IMR-90 (cell line): ENCODE data around the gene ARMH4. TPM values are rescaled to one million over a fixed set of nuclear protein-coding genes. Genes with fewer than 3 reads are reported as not detected.

Experiments used
- ATAC-seq: fragments of 200-7000 bp; cut with Tn5 transposase; 2 replicates; pipeline ENCODE4 v1.9.1; 2020; ENCODE audit warnings: low read depth, mild to moderate bottlenecking, moderate library complexity
- BruUV-seq: library from RNA; stranded (reverse); fragments of 400-500 nt; replicated peaks from 2 replicates; lab custom pipeline; 2021; lab: Mats Ljungman, UMichigan
- CTCF ChIA-PET: fragments of 300-600 bp; formaldehyde crosslinking; extraction: SDS; loops from one replicate; lab custom pipeline; 2021; ENCODE audit warnings: antibody characterized with exemption; lab: Yijun Ruan, JAX
- POLR2A ChIA-PET: fragments of 300-600 bp; sonication (Branson Sonifier 250); formaldehyde crosslinking; loops from one replicate; lab custom pipeline; 2022; ENCODE audit warnings: antibody characterized with exemption; ENCODE audit not compliant: unreplicated experiment; lab: Charles Lee
- DNase-seq: peaks from one replicate; pipeline ENCODE4 v3.0.0; 2013
- H2AFZ ChIP-seq: replicated peaks from 2 replicates; pipeline ENCODE3; 2013; ENCODE audit warnings: low read length, mild to moderate bottlenecking; ENCODE audit not compliant: poor library complexity
- H2AK5ac ChIP-seq: 2 replicates; pipeline ENCODE4 v1.6.1; 2013; ENCODE audit warnings: low read depth, low read length, inconsistent platforms
- H2AK9ac ChIP-seq: replicated peaks from 2 replicates; pipeline ENCODE3; 2013; ENCODE audit warnings: mild to moderate bottlenecking, low read depth, low read length, moderate library complexity; ENCODE audit not compliant: poor library complexity
- H2BK120ac ChIP-seq: 2 replicates; pipeline ENCODE4 v1.6.1; 2013; ENCODE audit warnings: low read depth, low read length, inconsistent platforms
- H2BK15ac ChIP-seq: 3 replicates; pipeline ENCODE4 v1.6.1; 2013; ENCODE audit warnings: low read depth, low read length, inconsistent platforms
- H2BK20ac ChIP-seq: 2 replicates; pipeline ENCODE4 v1.6.1; 2013; ENCODE audit warnings: low read depth, mild to moderate bottlenecking, inconsistent platforms, low read length, moderate library complexity
- H2BK5ac ChIP-seq: 2 replicates; pipeline ENCODE4 v1.6.1; 2013; ENCODE audit warnings: mild to moderate bottlenecking, low read depth, low read length, inconsistent platforms; ENCODE audit not compliant: poor library complexity, severe bottlenecking
- H3K14ac ChIP-seq: replicated peaks from 2 replicates; pipeline ENCODE4 v1.6.1; 2013; ENCODE audit warnings: low read depth, low read length, inconsistent platforms
- H3K18ac ChIP-seq: 2 replicates; pipeline ENCODE4 v1.6.1; 2013; ENCODE audit warnings: low read depth, low read length, control low read depth
- H3K23ac ChIP-seq: 2 replicates; pipeline ENCODE4 v1.6.1; 2013; ENCODE audit warnings: low read depth, low read length, inconsistent platforms
- H3K27ac ChIP-seq: 2 replicates; pipeline ENCODE4 v1.5.1; 2013; ENCODE audit warnings: mild to moderate bottlenecking, control low read depth, low read length; ENCODE audit not compliant: insufficient read depth
- H3K27me3 ChIP-seq: 2 replicates; pipeline ENCODE4 v1.6.1; 2013; ENCODE audit warnings: low read length; ENCODE audit not compliant: control insufficient read depth, insufficient read depth
- H3K36me3 ChIP-seq: 2 replicates; pipeline ENCODE4 v1.6.1; 2013; ENCODE audit warnings: low read length, mixed read lengths; ENCODE audit not compliant: control insufficient read depth, insufficient read depth
- H3K4ac ChIP-seq: 2 replicates; pipeline ENCODE4 v1.6.1; 2013; ENCODE audit warnings: low read depth, low read length, inconsistent platforms
- H3K4me1 ChIP-seq: 2 replicates; pipeline ENCODE4 v1.6.1; 2013; ENCODE audit warnings: low read length, mixed read lengths; ENCODE audit not compliant: control insufficient read depth, insufficient read depth
- H3K4me2 ChIP-seq: 2 replicates; pipeline ENCODE4 v1.6.1; 2013; ENCODE audit warnings: low read depth, mild to moderate bottlenecking, control low read depth, low read length, moderate library complexity
- H3K4me3 ChIP-seq: 2 replicates; pipeline ENCODE4 v1.5.1; 2013; ENCODE audit warnings: low read depth, mild to moderate bottlenecking, control low read depth, low read length, moderate library complexity; ENCODE audit not compliant: insufficient read depth
- H3K56ac ChIP-seq: 2 replicates; pipeline ENCODE4 v1.6.1; 2013; ENCODE audit warnings: low read length, inconsistent platforms; ENCODE audit not compliant: insufficient read depth; ENCODE audit errors: extremely low read depth
- H3K79me1 ChIP-seq, 2 experiments: 2 replicates each; pipeline ENCODE4 v1.6.1; 2013; ENCODE audit warnings: low read length in 2 of 2, inconsistent platforms in 1 of 2, low read depth in 1 of 2
- H3K9ac ChIP-seq: 2 replicates; pipeline ENCODE4 v1.6.1; 2013; ENCODE audit warnings: low read depth, low read length, control low read depth
- H3K9me1 ChIP-seq: 2 replicates; pipeline ENCODE4 v1.6.1; 2013; ENCODE audit warnings: low read length, inconsistent platforms; ENCODE audit not compliant: insufficient read depth
- H3K9me3 ChIP-seq: 2 replicates; pipeline ENCODE4 v1.6.1; 2013; ENCODE audit warnings: low read length; ENCODE audit not compliant: control insufficient read depth, insufficient read depth
- H4K20me1 ChIP-seq: 2 replicates; pipeline ENCODE4 v1.6.1; 2013; ENCODE audit warnings: low read length, inconsistent platforms; ENCODE audit not compliant: insufficient read depth
- H4K5ac ChIP-seq: 2 replicates; pipeline ENCODE4 v1.6.1; 2013; ENCODE audit warnings: mild to moderate bottlenecking, low read depth, low read length, control low read depth
- H4K8ac ChIP-seq, 2 experiments: 2 replicates each; pipeline ENCODE4 v1.6.1; 2013; ENCODE audit warnings: low read depth in 2 of 2, low read length in 2 of 2, control low read depth in 1 of 2, inconsistent platforms in 1 of 2
- H4K91ac ChIP-seq: 2 replicates; pipeline ENCODE4 v1.6.1; 2013; ENCODE audit warnings: low read depth, low read length, inconsistent platforms; ENCODE audit not compliant: insufficient read depth
- CTCF ChIP-seq: conservative IDR thresholded peaks from 2 replicates; pipeline ENCODE4 v1.5.1; 2012; ENCODE audit warnings: mild to moderate bottlenecking, low read depth, low read length, improper control_type of control experiment
- MAFK ChIP-seq: IDR thresholded peaks from 2 replicates; pipeline ENCODE4 v1.6.1; 2012; ENCODE audit warnings: low read depth, low read length, improper control_type of control experiment
- MAZ ChIP-seq: IDR thresholded peaks from 2 replicates; pipeline ENCODE4 v1.6.1; 2012; ENCODE audit warnings: low read depth, mild to moderate bottlenecking, low read length, improper control_type of control experiment, moderate library complexity, borderline replicate concordance
- NFE2L2 ChIP-seq: fragments of 150-350 bp; IDR thresholded peaks from 2 replicates; pipeline ENCODE4 v1.6.1; 2016; ENCODE audit warnings: low read depth, mild to moderate bottlenecking, low read length
- POLR2A ChIP-seq: IDR thresholded peaks from 2 replicates; pipeline ENCODE4 v1.6.1; 2012; ENCODE audit warnings: mild to moderate bottlenecking, low read depth, low read length
- RAD21 ChIP-seq: IDR thresholded peaks from 2 replicates; pipeline ENCODE4 v1.6.1; 2012; ENCODE audit warnings: low read length, improper control_type of control experiment
- SMC3 ChIP-seq: fragments of 150-350 bp; IDR thresholded peaks from 2 replicates; pipeline ENCODE4 v1.6.1; 2016; ENCODE audit warnings: low read depth, mild to moderate bottlenecking, antibody characterized with exemption, low read length, moderate library complexity
- WGBS, 2 experiments: methylation state at CpG; one replicate each; pipeline versions ENCODE4 v1.1.5 to v1.1.7; 2013; ENCODE audit warnings: missing lambda C conversion rate in 2 of 2; ENCODE audit not compliant: insufficient read length in 1 of 2; ENCODE audit errors: extremely low coverage in 2 of 2; 5-methylcytosine and 5-hydroxymethylcytosine counted together
- dilution Hi-C: fragments of 300-500 bp; cut with HindIII; formaldehyde crosslinking; loops from one replicate; pipeline ENCODE4 v1.14.3; 2018; ENCODE audit warnings: low sequenced_read_pairs; ENCODE audit not compliant: unreplicated experiment
- in situ Hi-C: fragments of 300-500 bp; cut with MboI; formaldehyde crosslinking; loops from 3 replicates; pipeline ENCODE4 v1.14.3; 2019; ENCODE audit warnings: low sequenced_read_pairs, inconsistent platforms, mixed read lengths
- intact Hi-C: fragments of 100-400 bp; cut with micrococcal nuclease; formaldehyde crosslinking; loops from 2 replicates; pipeline ENCODE4 v1.10.0; 2022
- polyA plus RNA-seq, 3 experiments: library from polyadenylated mRNA; depleted of rRNA; stranded (reverse); fragments of >200 nt; gene quantifications; 2 replicates each; pipeline ENCODE4 v1.2.3, GENCODE V29; 2012; ENCODE audit warnings: low replicate concordance in 1 of 3
- total RNA-seq: library from RNA; depleted of rRNA; stranded (reverse); fragments of >200 nt; gene quantifications from 2 replicates; pipeline ENCODE4 v1.2.3, GENCODE V29; 2012
- TF ChIP-seq, protein P1 (sequence below): fragments of 150-350 bp; IDR thresholded peaks from 2 replicates; pipeline ENCODE4 v1.6.1; 2016; ENCODE audit warnings: low read depth, mild to moderate bottlenecking, low read length, moderate library complexity, borderline replicate concordance

The ARMH4 gene
- total and polyA plus RNA-seq, 2 of the 4 experiments (the other 2 are of a cell fraction) = 4.6 to 5.6 TPM

DNA sequence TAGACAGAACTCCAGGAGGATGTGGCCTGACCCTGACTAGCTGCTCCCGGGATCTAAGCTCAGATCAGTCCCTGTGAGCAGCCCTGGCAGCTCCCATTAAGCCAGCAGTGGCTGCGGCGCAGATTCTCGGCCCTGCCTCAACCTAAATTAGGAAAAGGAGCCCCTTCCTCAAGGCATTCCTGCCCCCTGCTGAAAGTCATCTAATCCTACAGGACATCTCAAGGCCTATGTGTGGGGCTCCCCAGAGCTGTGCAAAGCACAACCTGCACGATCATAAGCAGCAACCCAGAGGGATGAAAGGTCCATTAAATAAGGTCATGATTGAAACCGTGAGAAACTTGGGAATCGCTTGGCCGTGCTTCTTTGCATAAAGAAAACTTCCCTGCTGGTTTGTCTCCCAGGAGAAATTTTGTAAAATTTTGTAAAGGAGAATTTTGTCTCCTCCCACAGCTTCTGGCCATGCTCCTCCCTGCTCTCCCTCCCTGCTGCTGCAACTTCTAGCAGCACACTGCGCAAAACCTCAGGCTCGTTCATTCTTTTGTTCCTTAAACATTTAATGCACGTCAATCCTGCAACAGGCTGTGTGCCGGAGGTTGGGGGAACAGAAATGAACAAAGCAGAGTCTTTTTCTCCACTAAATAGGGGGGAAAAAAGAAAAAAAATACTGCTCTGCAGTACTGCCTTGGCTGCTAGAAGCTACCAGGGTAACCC, 189.5 kb downstream of the ARMH4 start:
- Histone ChIP-seq H3K23ac (no peak overlapping the region), H3K4me3 (no peak overlapping the region), H3K79me1 (no peaks in the 10 kb centered on the region), H3K9ac (no peak overlapping the region), H4K8ac (no peak overlapping the region), H3K14ac (no peak overlapping the region), H2BK120ac (no peak overlapping the region), H4K5ac (no peak overlapping the region), H2AK5ac (no peak overlapping the region), H2BK5ac (no peak overlapping the region), H2BK15ac (no peak overlapping the region), H2AK9ac (no peak overlapping the region), H2BK20ac (no peak overlapping the region), H3K4me1 (no peaks in the 10 kb centered on the region), H3K18ac (no peak overlapping the region), H3K4ac (no peak overlapping the region), H3K9me1 (no peaks in the 10 kb centered on the region), H2AFZ (no peak overlapping the region), H3K36me3 (no peaks in the 10 kb centered on the region), H3K27me3 (no peaks in the 10 kb centered on the region), H3K4me2 (no peak overlapping the region), H4K20me1 (no peaks in the 10 kb centered on the region), H4K91ac (no peak overlapping the region), H3K56ac (no peak overlapping the region), H3K27ac (no peak overlapping the region), H3K9me3 (no peaks in the 10 kb centered on the region)
- no CpG with 5 or more reads among the region's 12 CpGs for WGBS, 2 experiments
- intact Hi-C loops (no loop called here), dilution Hi-C loops (no loop called here), in situ Hi-C loops (no loop called here)
- ATAC-seq = no peak
- no peak for DNase-seq
- CTCF ChIA-PET = no interaction called here
- POLR2A ChIA-PET = no interaction called here
- BruUV-seq = no TSS peak
- TF ChIP-seq MAFK (no peak), RAD21 (no peak), SMC3 (no peak), MAZ (no peak), NFE2L2 (no peak), POLR2A (no peak), CTCF (no peak)
- TF ChIP-seq, protein P1, sequence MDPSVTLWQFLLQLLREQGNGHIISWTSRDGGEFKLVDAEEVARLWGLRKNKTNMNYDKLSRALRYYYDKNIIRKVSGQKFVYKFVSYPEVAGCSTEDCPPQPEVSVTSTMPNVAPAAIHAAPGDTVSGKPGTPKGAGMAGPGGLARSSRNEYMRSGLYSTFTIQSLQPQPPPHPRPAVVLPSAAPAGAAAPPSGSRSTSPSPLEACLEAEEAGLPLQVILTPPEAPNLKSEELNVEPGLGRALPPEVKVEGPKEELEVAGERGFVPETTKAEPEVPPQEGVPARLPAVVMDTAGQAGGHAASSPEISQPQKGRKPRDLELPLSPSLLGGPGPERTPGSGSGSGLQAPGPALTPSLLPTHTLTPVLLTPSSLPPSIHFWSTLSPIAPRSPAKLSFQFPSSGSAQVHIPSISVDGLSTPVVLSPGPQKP = no peak
